HFFc6 (cell line): Measurements from ENCODE around the gene FDXR. TPM values are rescaled to one million over a fixed set of nuclear protein-coding genes. Genes with fewer than 3 reads are reported as not detected.

Experiments
- DNase-seq: peaks from one replicate; pipeline ENCODE4 v3.0.0-alpha.2; 2018
- H3K27ac Mint-ChIP-seq: 2 replicates; pipeline ENCODE4 v1.8.0; 2020; ENCODE audit warnings: mild to moderate bottlenecking, mixed read lengths
- H3K27me3 Mint-ChIP-seq: 2 replicates; pipeline ENCODE4 v1.8.0; 2021; ENCODE audit warnings: mild to moderate bottlenecking, moderate library complexity, mixed read lengths; ENCODE audit not compliant: insufficient read depth
- H3K36me3 Mint-ChIP-seq: 2 replicates; pipeline ENCODE4 v1.8.0; 2021; ENCODE audit warnings: low read depth, mixed read lengths
- H3K4me1 Mint-ChIP-seq: 2 replicates; pipeline ENCODE4 v1.8.0; 2020; ENCODE audit warnings: low read depth, mixed read lengths
- H3K4me3 Mint-ChIP-seq: 2 replicates; pipeline ENCODE4 v1.8.0; 2020; ENCODE audit warnings: mild to moderate bottlenecking, moderate library complexity, mixed read lengths
- H3K9me3 Mint-ChIP-seq: 2 replicates; pipeline ENCODE4 v1.8.0; 2020; ENCODE audit warnings: mild to moderate bottlenecking, mixed read lengths
- CTCF ChIP-seq: fragments of 200-600 bp; sonication (generic); IDR thresholded peaks from 2 replicates; pipeline ENCODE4 v1.5.0; 2021; ENCODE audit warnings: antibody characterized with exemption, mild to moderate bottlenecking
- long read RNA-seq: library from polyadenylated mRNA; unstranded; transcript quantifications from one replicate; pipeline ENCODE4 v2.0.0, GENCODE V29; 2019
- total RNA-seq, 6 experiments: library from RNA; stranded (reverse); fragmentation: NEBNext Ultra II Directional; extraction: Animal tissue kit (Norgen Biotek cat#: 25700); gene quantifications; 2 replicates in 1 of 6; 3 replicates in 5 of 6; pipeline ENCODE4 v1.2.3, GENCODE V29; 2021

Gene FDXR
- total RNA-seq: 10 to 100 TPM; 25.5 to 35.5 (median 33.9) TPM
- long read RNA-seq, transcript FDXR-201 (12 exons, 1,875 nt): major isoform, 51 of 78 reads
- long read RNA-seq, partial matches to known transcripts: 4 of 78 reads
- long read RNA-seq, other reads (novel, unspliced or antisense): 22 of 78 reads

DNA sequence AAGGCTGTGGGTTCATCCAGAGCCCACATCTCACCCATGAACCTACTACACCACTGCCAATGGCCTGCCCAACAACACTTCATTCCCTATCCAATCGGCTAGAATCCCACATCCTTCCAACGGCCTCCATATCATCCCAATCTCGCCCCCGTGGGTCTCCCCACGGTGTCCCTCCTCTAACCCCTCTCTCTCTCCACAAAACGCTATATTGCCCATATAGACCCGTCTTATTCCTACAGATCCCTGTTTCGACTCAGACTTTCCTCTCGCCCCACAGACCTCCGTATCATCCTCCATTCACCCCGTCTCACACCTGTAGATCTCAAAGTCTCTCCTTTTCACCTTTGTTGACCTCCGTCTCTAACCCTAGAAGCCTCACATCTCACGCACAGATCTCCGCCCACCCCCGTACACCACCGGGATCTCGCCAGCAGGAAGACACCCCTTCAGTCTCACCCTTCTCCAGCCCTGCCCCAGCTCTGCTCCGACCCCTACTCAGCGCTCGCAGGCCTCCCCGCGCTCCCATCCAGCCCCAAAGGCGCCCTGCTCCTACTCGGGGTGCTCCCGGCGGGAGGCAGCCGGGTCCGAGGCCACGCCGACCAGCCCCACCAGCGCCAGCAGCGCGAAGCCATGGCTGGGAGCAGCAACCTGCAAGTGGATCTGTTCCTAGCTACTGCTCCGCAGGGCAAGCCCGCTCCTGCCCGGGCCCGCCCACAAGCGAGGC, at the start of gene FDXR:
FDXR (minus strand) TSS at position 682 of the 724 bp plus-strand sequence; CDS start at position 632, 50 bp downstream.
- peak within 1 kb of the TSS; percentile 98 for H3K4me3 Mint-ChIP-seq
- no peak for TF ChIP-seq CTCF
- H3K36me3 Mint-ChIP-seq: peaks cover 11% of the 10 kb centered on the region; the same call in 1 of the 2 replicates
- peaks cover 38% of the 10 kb centered on the region for H3K4me1 Mint-ChIP-seq
- DNase-seq: no peak
- peaks cover 2% of the 10 kb centered on the region for H3K27me3 Mint-ChIP-seq
- H3K9me3 Mint-ChIP-seq: no peaks in the 10 kb centered on the region
- peak within 1 kb of the TSS; percentile 91 for H3K27ac Mint-ChIP-seq

DNA sequence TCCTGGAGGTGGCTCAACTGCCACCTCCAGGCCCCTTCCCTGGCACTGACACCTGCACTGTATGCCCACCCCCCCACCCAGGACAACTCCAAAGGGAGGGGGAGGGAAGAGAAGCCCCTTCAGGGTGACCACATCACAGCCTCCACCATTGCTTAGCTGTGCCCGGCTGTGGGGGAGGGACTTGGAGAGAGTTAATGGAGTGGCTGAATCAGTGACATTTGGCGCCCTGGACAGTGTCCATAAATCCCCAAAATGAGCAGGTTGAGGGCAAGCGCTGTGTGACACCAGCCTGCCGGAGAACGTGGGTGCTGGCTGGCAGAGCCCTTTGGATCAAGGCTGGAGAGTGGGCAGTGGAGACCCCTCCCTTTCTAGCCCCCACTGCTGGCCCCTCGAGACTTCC, 49.4 kb upstream of the FDXR start:
- no peak for DNase-seq
- peaks cover 29% of the 10 kb centered on the region for H3K27me3 Mint-ChIP-seq
- H3K4me3 Mint-ChIP-seq: no peak overlapping the region

DNA sequence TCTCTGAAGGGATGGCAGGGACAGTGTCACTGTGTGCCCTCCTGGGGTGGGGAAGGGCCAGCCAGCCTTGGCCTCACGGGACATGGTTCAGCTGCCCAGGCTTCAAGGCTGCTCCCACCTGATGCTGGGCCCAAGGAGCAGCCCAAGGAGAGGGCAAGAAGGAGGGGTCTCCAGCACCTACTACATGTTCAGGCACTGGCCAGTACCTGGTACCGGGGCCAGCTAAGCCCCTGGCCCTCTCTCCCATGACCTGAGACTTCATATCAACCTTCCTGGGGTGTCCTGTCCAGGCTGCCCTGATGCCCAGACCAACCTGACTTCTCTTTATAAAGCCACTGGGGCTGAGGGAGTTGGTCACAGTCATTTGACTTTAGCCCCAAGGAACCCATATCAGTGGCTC, 49.0 kb upstream of the FDXR start:
- Mint-ChIP-seq H3K27ac (no peak overlapping the region), H3K27me3 (peaks cover 27% of the 10 kb centered on the region), H3K4me1 (no peaks in the 10 kb centered on the region), H3K36me3 (no peaks in the 10 kb centered on the region), H3K9me3 (no peaks in the 10 kb centered on the region), H3K4me3 (no peak overlapping the region)
- no peak for TF ChIP-seq CTCF
- DNase-seq: no peak

More for the DNA sequence above, 49.4 kb upstream of the FDXR start:
- H3K9me3 Mint-ChIP-seq: no peaks in the 10 kb centered on the region
- H3K27ac Mint-ChIP-seq: no peak overlapping the region
- H3K36me3 Mint-ChIP-seq: no peaks in the 10 kb centered on the region
- no peak for TF ChIP-seq CTCF
- no peaks in the 10 kb centered on the region for H3K4me1 Mint-ChIP-seq

DNA sequence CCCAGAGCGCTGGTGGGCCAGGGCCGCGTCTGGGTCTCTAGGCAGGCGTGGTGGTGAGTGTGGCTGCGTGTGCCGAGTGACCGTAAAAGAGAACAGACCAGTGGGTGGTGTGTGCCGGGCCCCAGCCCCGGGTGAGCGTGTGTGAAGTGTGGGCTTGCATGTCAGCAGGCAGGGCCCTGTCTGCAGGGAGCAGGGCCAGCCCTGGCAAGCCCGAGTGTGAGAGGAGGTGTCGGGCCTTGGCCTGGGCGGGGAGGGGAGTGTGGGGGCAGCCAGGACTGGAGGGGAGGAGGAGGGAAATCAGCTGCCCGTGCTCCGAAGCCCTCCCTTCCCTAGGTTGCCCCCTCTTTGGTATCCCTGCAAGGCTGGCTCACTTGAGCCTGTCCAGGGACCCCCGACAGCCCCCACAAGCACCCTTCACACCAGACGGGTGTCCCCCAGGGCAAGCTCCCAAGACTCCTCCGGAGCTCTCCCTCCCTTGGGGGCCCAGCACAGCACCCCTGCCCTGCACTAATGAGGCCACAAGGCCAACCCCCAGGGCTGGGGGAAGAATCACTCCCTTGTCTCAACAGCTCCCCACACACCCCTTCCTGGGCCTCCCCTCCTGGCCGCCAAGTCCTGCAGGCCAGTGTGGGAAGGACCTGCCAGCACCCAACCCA, 48.4 kb upstream of the FDXR start:
- Mint-ChIP-seq H3K4me1 (no peaks in the 10 kb centered on the region), H3K9me3 (no peaks in the 10 kb centered on the region), H3K27ac (no peak overlapping the region), H3K36me3 (no peaks in the 10 kb centered on the region), H3K4me3 (no peak overlapping the region), H3K27me3 (peaks cover 29% of the 10 kb centered on the region)
- no peak for DNase-seq
- TF ChIP-seq CTCF: no peak

GRCh38 chr17:74920642-74921025, 47.8 kb upstream of the FDXR start:
- Mint-ChIP-seq H3K4me1 (no peaks in the 10 kb centered on the region), H3K27me3 (peaks cover 30% of the 10 kb centered on the region), H3K36me3 (no peaks in the 10 kb centered on the region), H3K27ac (no peak overlapping the region), H3K9me3 (no peaks in the 10 kb centered on the region), H3K4me3 (no peak overlapping the region)
- DNase-seq: no peak
- no peak for TF ChIP-seq CTCF
